ENCODE data around the gene LRRC8B.

The LRRC8B gene

GRCh38 chr1:89532228-89532627 lies 7.6 kb downstream of the LRRC8B start:
- in situ Hi-C loops (cut with HindIII; ENCODE audit: low pct_ligation_motif_present, low sequenced_read_pairs), result no loop called here
- no peaks in the 10 kb centered on the region for H3K27me3 ChIP-seq (replicated peaks)
- no peak for TF ChIP-seq CTCF (IDR thresholded peaks at IDR 0.05; ENCODE audit: low read depth, low read length, missing control alignments)
- H3K4me3 ChIP-seq (ENCODE audit: low read depth, low read length), result no peak overlapping the region
- H3K36me3 ChIP-seq (replicated peaks), result no peaks in the 10 kb centered on the region
- H3K27ac ChIP-seq, result no peak overlapping the region
- no peak for DNase-seq

- Histone ChIP-seq H3K27ac (no peak overlapping the region), H3K27me3 (replicated peaks) (no peaks in the 10 kb centered on the region), H3K4me3 (ENCODE audit: low read depth, low read length) (no peak overlapping the region), H3K36me3 (replicated peaks) (no peaks in the 10 kb centered on the region)
- TF ChIP-seq CTCF (IDR thresholded peaks at IDR 0.05; ENCODE audit: low read depth, low read length, missing control alignments), result no peak
- in situ Hi-C loops (cut with HindIII; ENCODE audit: low pct_ligation_motif_present, low sequenced_read_pairs), result no loop called here
- no peak for DNase-seq
Measured at GRCh38 chr1:89532866-89533265, 8.2 kb downstream of the LRRC8B start.

GRCh38 chr1:89535537-89535936 lies 10.9 kb downstream of the LRRC8B start:
- Histone ChIP-seq H3K36me3 (replicated peaks) (no peaks in the 10 kb centered on the region), H3K27ac (no peak overlapping the region), H3K27me3 (replicated peaks) (no peaks in the 10 kb centered on the region), H3K4me3 (ENCODE audit: low read depth, low read length) (no peak overlapping the region)
- in situ Hi-C loops (cut with HindIII; ENCODE audit: low pct_ligation_motif_present, low sequenced_read_pairs), result no loop called here
- no peak for DNase-seq
- TF ChIP-seq CTCF (IDR thresholded peaks at IDR 0.05; ENCODE audit: low read depth, low read length, missing control alignments), result no peak

- H3K36me3 ChIP-seq (replicated peaks), result no peaks in the 10 kb centered on the region
- in situ Hi-C loops (cut with HindIII; ENCODE audit: low pct_ligation_motif_present, low sequenced_read_pairs), result no loop called here
- H3K27ac ChIP-seq, result no peak overlapping the region
- H3K4me3 ChIP-seq (ENCODE audit: low read depth, low read length), result no peak overlapping the region
- H3K27me3 ChIP-seq (replicated peaks), result no peaks in the 10 kb centered on the region
- no peak for DNase-seq
- no peak for TF ChIP-seq CTCF (IDR thresholded peaks at IDR 0.05; ENCODE audit: low read depth, low read length, missing control alignments)
Measured at GRCh38 chr1:89536555-89537341, 12.1 kb downstream of the LRRC8B start.

GRCh38 chr1:89538361-89538760 lies 13.7 kb downstream of the LRRC8B start:
- Histone ChIP-seq H3K4me3 (ENCODE audit: low read depth, low read length) (no peak overlapping the region), H3K27me3 (replicated peaks) (no peaks in the 10 kb centered on the region), H3K36me3 (replicated peaks) (no peaks in the 10 kb centered on the region), H3K27ac (no peak overlapping the region)
- TF ChIP-seq CTCF (IDR thresholded peaks at IDR 0.05; ENCODE audit: low read depth, low read length, missing control alignments), result no peak
- in situ Hi-C loops (cut with HindIII; ENCODE audit: low pct_ligation_motif_present, low sequenced_read_pairs), result no loop called here
- no peak for DNase-seq

- in situ Hi-C loops (cut with HindIII; ENCODE audit: low pct_ligation_motif_present, low sequenced_read_pairs), result no loop called here
- no peak for DNase-seq
- H3K27ac ChIP-seq, result no peak overlapping the region
Measured at GRCh38 chr1:89539128-89539527, 14.5 kb downstream of the LRRC8B start.

More at GRCh38 chr1:89539128-89539527, 14.5 kb downstream of the LRRC8B start:
- no peaks in the 10 kb centered on the region for H3K36me3 ChIP-seq (replicated peaks)
- H3K4me3 ChIP-seq (ENCODE audit: low read depth, low read length), result no peak overlapping the region
- H3K27me3 ChIP-seq (replicated peaks), result no peaks in the 10 kb centered on the region
- no peak for TF ChIP-seq CTCF (IDR thresholded peaks at IDR 0.05; ENCODE audit: low read depth, low read length, missing control alignments)
